Esophagus muscularis mucosa (tissue), 4 donors: ENCODE results near the gene UGT3A2.

ENCODE experiments used
- EP300 ChIP-seq: sonication (generic); formaldehyde crosslinking; IDR thresholded peaks from one replicate; pipeline ENCODE4 v1.6.1; 2017; ENCODE audit warnings: antibody characterized with exemption
- POLR2A ChIP-seq: fragments of 450-650 bp; IDR thresholded peaks from one replicate; pipeline ENCODE4 v1.6.1; 2017; ENCODE audit warnings: antibody characterized with exemption, moderate library complexity, mild to moderate bottlenecking, low read depth
- POLR2AphosphoS5 ChIP-seq, 2 donors: sonication (generic); formaldehyde crosslinking; IDR thresholded peaks; one replicate each; pipeline ENCODE4 v1.6.1; 2017; ENCODE audit warnings: antibody characterized with exemption in 2 of 2
- TF ChIP-seq, protein P1 (sequence below), 3 experiments: fragments of 200-600 bp in 2 of 3; fragments of 450-650 bp in 1 of 3; sonication (generic) in 2 of 3; IDR thresholded peaks; one replicate each; pipeline ENCODE4 v1.5.1; 2017 to 2019; ENCODE audit warnings: antibody characterized with exemption in 3 of 3, mild to moderate bottlenecking in 2 of 3, moderate library complexity in 1 of 3

DNA sequence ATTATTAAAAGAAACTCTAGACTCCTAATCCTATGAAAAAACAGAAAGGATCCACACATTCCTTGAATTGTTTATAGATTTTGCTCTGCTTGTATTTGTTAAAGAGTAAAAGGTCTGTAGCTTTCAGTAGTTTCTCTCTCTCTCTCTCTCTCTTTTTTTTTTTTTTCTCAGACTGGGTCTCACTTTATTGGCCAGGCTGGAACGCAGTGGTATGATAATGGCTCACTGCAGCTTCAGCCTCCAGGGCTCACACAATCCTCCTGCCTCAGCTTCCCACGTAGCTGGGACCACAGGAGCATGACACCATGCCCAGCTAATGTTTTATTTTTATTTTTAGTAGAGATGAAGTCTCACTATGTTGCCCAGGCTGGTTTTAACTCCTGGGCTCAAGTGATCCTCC, 9.3 kb downstream of the UGT3A2 start:
- no peak for TF ChIP-seq POLR2A
- TF ChIP-seq, protein P1, sequence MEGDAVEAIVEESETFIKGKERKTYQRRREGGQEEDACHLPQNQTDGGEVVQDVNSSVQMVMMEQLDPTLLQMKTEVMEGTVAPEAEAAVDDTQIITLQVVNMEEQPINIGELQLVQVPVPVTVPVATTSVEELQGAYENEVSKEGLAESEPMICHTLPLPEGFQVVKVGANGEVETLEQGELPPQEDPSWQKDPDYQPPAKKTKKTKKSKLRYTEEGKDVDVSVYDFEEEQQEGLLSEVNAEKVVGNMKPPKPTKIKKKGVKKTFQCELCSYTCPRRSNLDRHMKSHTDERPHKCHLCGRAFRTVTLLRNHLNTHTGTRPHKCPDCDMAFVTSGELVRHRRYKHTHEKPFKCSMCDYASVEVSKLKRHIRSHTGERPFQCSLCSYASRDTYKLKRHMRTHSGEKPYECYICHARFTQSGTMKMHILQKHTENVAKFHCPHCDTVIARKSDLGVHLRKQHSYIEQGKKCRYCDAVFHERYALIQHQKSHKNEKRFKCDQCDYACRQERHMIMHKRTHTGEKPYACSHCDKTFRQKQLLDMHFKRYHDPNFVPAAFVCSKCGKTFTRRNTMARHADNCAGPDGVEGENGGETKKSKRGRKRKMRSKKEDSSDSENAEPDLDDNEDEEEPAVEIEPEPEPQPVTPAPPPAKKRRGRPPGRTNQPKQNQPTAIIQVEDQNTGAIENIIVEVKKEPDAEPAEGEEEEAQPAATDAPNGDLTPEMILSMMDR (IDR thresholded peaks at IDR 0.05), result no peak
- no peak for TF ChIP-seq POLR2AphosphoS5 (IDR thresholded peaks at IDR 0.05)
- no peak for TF ChIP-seq EP300
